Breast epithelium (tissue), 4 donors: ENCODE results near the gene ZNF331. TPM values are rescaled to one million over a fixed set of nuclear protein-coding genes. Genes with fewer than 3 reads are reported as not detected.

Source experiments
- DNase-seq, 2 donors: peaks; one replicate each; pipeline ENCODE4 v3.0.0-alpha.2; 2019; ENCODE audit warnings: low spot score in 2 of 2
- H3K27ac ChIP-seq, 2 donors: fragments of 200-600 bp; sonication (generic) in 1 of 2; one replicate each; pipeline ENCODE4 v1.5.1; 2016 to 2019; ENCODE audit warnings: mild to moderate bottlenecking in 1 of 2
- H3K27me3 ChIP-seq, 2 donors: fragments of 200-600 bp; sonication (generic) in 1 of 2; one replicate each; pipeline versions ENCODE4 v1.5.1 to v1.6.0; 2017 to 2019; ENCODE audit warnings: control low read depth in 1 of 2, mild to moderate bottlenecking in 1 of 2
- H3K36me3 ChIP-seq: fragments of 200-600 bp; one replicate; pipeline ENCODE4 v1.5.1; 2019
- H3K4me1 ChIP-seq, 2 donors: fragments of 200-600 bp; sonication (generic); one replicate each; pipeline ENCODE4 v1.5.1; 2016 to 2019; ENCODE audit warnings: control low read depth in 1 of 2
- H3K4me3 ChIP-seq, 3 donors: fragments of 200-600 bp; sonication (generic); 1 replicate in 2 of 3; 2 replicates in 1 of 3; pipeline ENCODE4 v1.5.1; 2016 to 2019; ENCODE audit warnings: mild to moderate bottlenecking in 3 of 3, moderate library complexity in 2 of 3
- H3K9me3 ChIP-seq, 2 donors: fragments of 200-600 bp; sonication (generic) in 1 of 2; one replicate each; pipeline ENCODE4 v1.5.1; 2016 to 2019; ENCODE audit warnings: control low read depth in 1 of 2
- CTCF ChIP-seq, 3 donors: fragments of 450-650 bp; IDR thresholded peaks; one replicate each; pipeline ENCODE4 v1.5.1; 2016 to 2017; ENCODE audit warnings: antibody characterized with exemption in 3 of 3, mild to moderate bottlenecking in 3 of 3, moderate library complexity in 3 of 3
- POLR2A ChIP-seq: fragments of 450-650 bp; IDR thresholded peaks from one replicate; pipeline ENCODE4 v1.6.1; 2016; ENCODE audit warnings: antibody characterized with exemption, mild to moderate bottlenecking, moderate library complexity
- POLR2AphosphoS5 ChIP-seq, 3 donors: sonication (generic); formaldehyde crosslinking; IDR thresholded peaks; one replicate each; pipeline ENCODE4 v1.6.1; 2017; ENCODE audit warnings: antibody characterized with exemption in 3 of 3
- intact Hi-C: fragments of 100-400 bp; cut with DNase I; formaldehyde crosslinking; loops from one replicate; pipeline ENCODE4 v1.15.1; 2023; ENCODE audit warnings: low total_unique reads
- total RNA-seq, 3 donors: library from RNA; depleted of rRNA; stranded (reverse); fragments of >200 nt; gene quantifications; one replicate each; pipeline ENCODE4 v1.1.0, GENCODE V29; 2016

Gene ZNF331
- total RNA-seq, 3 donors from 2014 or later: 19.5 to 84.4 (median 46.5) TPM

GRCh38 chr19:53525922-53526321 is 12.0 kb upstream of the ZNF331 start:
- Histone ChIP-seq H3K4me1 (peaks cover 0 to 4% of the 10 kb centered on the region in 2 donors), H3K4me3 (no peak overlapping the region), H3K9me3 (peaks cover 11 to 12% of the 10 kb centered on the region in 2 donors), H3K36me3 (no peaks in the 10 kb centered on the region), H3K27me3 (no peaks in the 10 kb centered on the region), H3K27ac (no peak overlapping the region)
- TF ChIP-seq POLR2AphosphoS5 (IDR thresholded peaks at IDR 0.05) (no peak), CTCF (IDR thresholded peaks at IDR 0.05) (no peak), POLR2A (no peak)
- intact Hi-C loops: no loop called here
- DNase-seq: no peak

DNA sequence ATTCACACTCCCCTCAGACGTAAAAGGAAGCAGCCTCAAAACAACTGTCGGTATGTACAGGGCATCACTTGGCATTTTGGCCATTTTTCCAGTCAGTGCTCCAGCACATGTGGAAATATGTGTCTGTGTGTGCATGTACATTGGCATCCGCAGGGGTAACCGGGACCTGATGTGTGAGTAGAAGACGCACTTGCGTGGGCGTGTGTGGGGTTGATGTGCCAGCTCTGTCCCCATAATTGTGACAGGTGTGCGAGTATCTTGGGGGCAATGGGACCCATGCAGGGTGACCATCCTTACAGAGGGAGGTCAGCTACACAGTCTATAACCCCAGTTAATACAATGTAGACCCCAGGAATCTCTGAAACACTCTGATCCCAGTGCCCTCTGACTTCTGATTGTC is 7.3 kb upstream of the ZNF331 start:
- Histone ChIP-seq H3K36me3 (no peaks in the 10 kb centered on the region), H3K27ac (no peak overlapping the region), H3K4me1 (no peaks in the 10 kb centered on the region), H3K4me3 (no peak overlapping the region), H3K27me3 (no peaks in the 10 kb centered on the region), H3K9me3 (peaks cover 6 to 9% of the 10 kb centered on the region in 2 donors)
- no peak for DNase-seq
- no peak for TF ChIP-seq POLR2A
- TF ChIP-seq POLR2AphosphoS5 (IDR thresholded peaks at IDR 0.05): no peak
- no peak for TF ChIP-seq CTCF (IDR thresholded peaks at IDR 0.05)
- intact Hi-C loops: no loop called here

- TF ChIP-seq CTCF (IDR thresholded peaks at IDR 0.05) (no peak), POLR2A (no peak), POLR2AphosphoS5 (IDR thresholded peaks at IDR 0.05) (no peak)
Observed at GRCh38 chr19:53531457-53531856, 6.5 kb upstream of the ZNF331 start.

DNA sequence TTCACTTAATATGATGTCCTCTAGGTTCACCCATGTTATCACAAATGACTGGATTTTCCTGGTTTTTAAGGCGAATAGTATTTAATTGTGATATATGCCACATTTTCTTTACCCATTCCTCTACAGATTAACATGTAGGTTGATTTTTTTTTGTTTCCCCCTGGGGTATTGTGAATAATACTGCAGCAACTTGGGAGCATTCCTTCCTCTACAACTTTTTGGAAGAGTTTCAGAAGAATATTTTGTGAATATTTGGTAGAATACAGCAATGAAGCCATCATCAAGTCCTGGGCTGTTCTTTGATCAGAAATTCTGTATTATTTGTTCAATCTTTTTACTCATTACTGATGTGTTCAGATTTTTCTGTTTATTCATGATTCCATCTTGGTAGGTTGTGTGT is 5.6 kb upstream of the ZNF331 start:
- intact Hi-C loops: no loop called here
- H3K36me3 ChIP-seq: no peaks in the 10 kb centered on the region
- no peak for TF ChIP-seq CTCF (IDR thresholded peaks at IDR 0.05)
- no peak for TF ChIP-seq POLR2A
- no peak for TF ChIP-seq POLR2AphosphoS5 (IDR thresholded peaks at IDR 0.05)
- no peak overlapping the region for H3K4me3 ChIP-seq
- H3K27me3 ChIP-seq: no peaks in the 10 kb centered on the region
- H3K9me3 ChIP-seq: no peaks in the 10 kb centered on the region
- no peak overlapping the region for H3K27ac ChIP-seq
- H3K4me1 ChIP-seq: no peaks in the 10 kb centered on the region
- DNase-seq: no peak

More at GRCh38 chr19:53531457-53531856, 6.5 kb upstream of the ZNF331 start:
- H3K9me3 ChIP-seq: peaks cover 0 to under 1% of the 10 kb centered on the region in 2 donors
- H3K27ac ChIP-seq: no peak overlapping the region
- no peaks in the 10 kb centered on the region for H3K27me3 ChIP-seq
- H3K4me3 ChIP-seq: no peak overlapping the region
- no peak for DNase-seq
- intact Hi-C loops: no loop called here
- H3K4me1 ChIP-seq: no peaks in the 10 kb centered on the region
- H3K36me3 ChIP-seq: no peaks in the 10 kb centered on the region

DNA sequence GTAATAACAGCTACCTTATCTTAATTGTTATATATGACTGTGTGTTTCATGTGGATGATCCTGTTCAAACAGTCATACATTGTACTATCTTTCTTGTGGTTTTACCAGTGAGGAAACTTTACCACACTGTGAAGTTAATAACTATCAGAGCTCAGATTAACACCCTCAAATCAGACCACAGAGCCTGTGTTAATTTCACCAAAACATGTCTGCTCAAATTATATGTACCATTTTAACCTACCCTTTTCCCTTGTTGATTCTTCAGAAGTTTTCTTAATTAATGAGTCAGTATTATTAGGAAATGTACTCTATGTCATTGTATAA is 1.8 kb upstream of the ZNF331 start:
- H3K27ac ChIP-seq: no peak overlapping the region
- no peak for DNase-seq
- no peaks in the 10 kb centered on the region for H3K4me1 ChIP-seq
- TF ChIP-seq CTCF (IDR thresholded peaks at IDR 0.05) (no peak), POLR2AphosphoS5 (IDR thresholded peaks at IDR 0.05) (no peak), POLR2A (no peak)
- no peaks in the 10 kb centered on the region for H3K27me3 ChIP-seq
- no peaks in the 10 kb centered on the region for H3K36me3 ChIP-seq
- H3K9me3 ChIP-seq: no peaks in the 10 kb centered on the region
- intact Hi-C loops: no loop called here
- no peak overlapping the region for H3K4me3 ChIP-seq
